HG02623 (cell line): Measurements from ENCODE around the gene P2RX3.
"Not testable (repeated sequence)": the region's sequence is repeated elsewhere in the genome, so short reads cannot be mapped to it uniquely, and the experiment has no call there.

Experiments
- ATAC-seq: cut with Tn5 transposase; IDR thresholded peaks from one replicate; pipeline ENCODE4 v1.9.1; 2021; ENCODE audit warnings: moderate library complexity; ENCODE audit not compliant: unreplicated experiment

P2RX3 gene

GRCh38 chr11:57338142-57338541 is at the start of gene P2RX3:
P2RX3 (plus strand) TSS chr11:57338352; CDS start chr11:57338551, 199 bp downstream.
- ATAC-seq: no peak

- ATAC-seq: no peak
These were observed 49.2 kb upstream of the P2RX3 start for GRCh38 chr11:57288771-57289579.

- ATAC-seq: no peak
These were observed 47.9 kb upstream of the P2RX3 start for GRCh38 chr11:57290288-57290687.

- ATAC-seq: no peak
These were observed 43.7 kb upstream of the P2RX3 start for GRCh38 chr11:57294225-57295131.

GRCh38 chr11:57296205-57296604 is 41.9 kb upstream of the P2RX3 start:
- not testable (repeated sequence) for ATAC-seq

GRCh38 chr11:57297221-57297620 is 40.9 kb upstream of the P2RX3 start:
- no peak for ATAC-seq

- ATAC-seq: no peak
These were observed 38.9 kb upstream of the P2RX3 start for GRCh38 chr11:57299150-57299737.

GRCh38 chr11:57300785-57301184 is 37.4 kb upstream of the P2RX3 start:
- no peak for ATAC-seq

- no peak for ATAC-seq
These were observed 36.3 kb upstream of the P2RX3 start for GRCh38 chr11:57301711-57302423.

GRCh38 chr11:57302489-57302888 is 35.7 kb upstream of the P2RX3 start:
- ATAC-seq: no peak

GRCh38 chr11:57303280-57303989 is 34.7 kb upstream of the P2RX3 start:
- ATAC-seq: no peak

GRCh38 chr11:57303990-57304579 is 34.1 kb upstream of the P2RX3 start:
- ATAC-seq: no peak

GRCh38 chr11:57305523-57305922 is 32.6 kb upstream of the P2RX3 start:
- ATAC-seq: no peak

- no peak for ATAC-seq
These were observed 31.8 kb upstream of the P2RX3 start for GRCh38 chr11:57306161-57306876.

- no peak for ATAC-seq
These were observed 31.1 kb upstream of the P2RX3 start for GRCh38 chr11:57306940-57307565.

GRCh38 chr11:57307666-57308270 is 30.4 kb upstream of the P2RX3 start:
- no peak for ATAC-seq

- ATAC-seq: no peak
These were observed 29.6 kb upstream of the P2RX3 start for GRCh38 chr11:57308426-57309060.
